ENCODE data around the gene GNL1.

- TF ChIP-seq MAX (IDR thresholded peaks at IDR 0.05; ENCODE audit: low read depth, low read length) = no peak
- TF ChIP-seq POLR2A (IDR thresholded peaks at IDR 0.05; ENCODE audit: extremely low read depth, insufficient read length) = no peak
- peak; percentile 1 for TF ChIP-seq CTCF (IDR thresholded peaks at IDR 0.05; ENCODE audit: low read depth, low read length)
Observed at GRCh38 chr6:30494291-30494861, 61.9 kb downstream of the GNL1 start.
